Measurements from ENCODE around the gene PARL.
A peak's percentile ranks its signal among the peaks of the same experiment; 100 is the strongest.

The PARL gene

DNA sequence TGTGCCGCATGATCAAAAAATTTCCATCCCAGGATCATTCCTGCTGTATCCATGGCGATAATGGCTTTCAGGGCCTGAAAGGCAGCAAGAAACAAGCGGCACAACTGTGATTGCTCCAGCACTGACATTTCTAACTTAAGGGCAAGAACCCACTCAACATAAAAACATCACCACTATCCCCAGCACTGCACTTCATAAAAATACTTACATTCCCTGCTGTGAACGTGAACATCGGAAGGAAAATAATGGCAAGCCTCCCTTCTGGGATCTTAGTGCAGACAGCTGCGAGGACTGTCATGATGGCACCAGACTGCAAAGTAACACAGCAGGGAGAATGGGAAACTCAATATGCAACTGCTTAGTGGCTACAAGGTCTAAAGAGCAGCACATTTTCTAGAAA is 51.2 kb downstream of the PARL start:
- TF ChIP-seq, protein P1, sequence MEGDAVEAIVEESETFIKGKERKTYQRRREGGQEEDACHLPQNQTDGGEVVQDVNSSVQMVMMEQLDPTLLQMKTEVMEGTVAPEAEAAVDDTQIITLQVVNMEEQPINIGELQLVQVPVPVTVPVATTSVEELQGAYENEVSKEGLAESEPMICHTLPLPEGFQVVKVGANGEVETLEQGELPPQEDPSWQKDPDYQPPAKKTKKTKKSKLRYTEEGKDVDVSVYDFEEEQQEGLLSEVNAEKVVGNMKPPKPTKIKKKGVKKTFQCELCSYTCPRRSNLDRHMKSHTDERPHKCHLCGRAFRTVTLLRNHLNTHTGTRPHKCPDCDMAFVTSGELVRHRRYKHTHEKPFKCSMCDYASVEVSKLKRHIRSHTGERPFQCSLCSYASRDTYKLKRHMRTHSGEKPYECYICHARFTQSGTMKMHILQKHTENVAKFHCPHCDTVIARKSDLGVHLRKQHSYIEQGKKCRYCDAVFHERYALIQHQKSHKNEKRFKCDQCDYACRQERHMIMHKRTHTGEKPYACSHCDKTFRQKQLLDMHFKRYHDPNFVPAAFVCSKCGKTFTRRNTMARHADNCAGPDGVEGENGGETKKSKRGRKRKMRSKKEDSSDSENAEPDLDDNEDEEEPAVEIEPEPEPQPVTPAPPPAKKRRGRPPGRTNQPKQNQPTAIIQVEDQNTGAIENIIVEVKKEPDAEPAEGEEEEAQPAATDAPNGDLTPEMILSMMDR (conservative IDR thresholded peaks at IDR 0.05): no peak

DNA sequence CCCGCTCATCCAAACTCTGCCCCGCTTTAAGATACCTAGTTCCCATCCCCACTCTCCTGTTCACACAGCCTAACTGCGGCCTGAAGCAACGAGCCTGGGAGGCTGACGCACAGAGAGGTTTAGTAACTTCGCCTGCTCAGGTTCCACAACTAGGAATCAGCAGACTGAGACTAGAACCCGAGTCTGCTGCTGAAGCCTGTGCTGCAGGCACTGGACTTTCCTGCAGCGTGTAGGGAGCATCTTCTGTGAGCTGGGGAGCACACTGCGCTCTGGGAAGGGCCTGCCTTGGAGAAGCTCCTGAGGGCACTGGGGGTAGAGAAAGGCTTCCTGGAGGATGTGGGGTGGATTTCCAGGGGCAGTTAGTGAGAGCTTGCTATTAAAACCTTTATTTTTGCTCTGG is 54.5 kb downstream of the PARL start:
- TF ChIP-seq, protein P1 (conservative IDR thresholded peaks at IDR 0.05): no peak
- no peak overlapping the region for H3K27ac ChIP-seq

More for the DNA sequence above, 51.2 kb downstream of the PARL start:
- no peak overlapping the region for H3K27ac ChIP-seq

DNA sequence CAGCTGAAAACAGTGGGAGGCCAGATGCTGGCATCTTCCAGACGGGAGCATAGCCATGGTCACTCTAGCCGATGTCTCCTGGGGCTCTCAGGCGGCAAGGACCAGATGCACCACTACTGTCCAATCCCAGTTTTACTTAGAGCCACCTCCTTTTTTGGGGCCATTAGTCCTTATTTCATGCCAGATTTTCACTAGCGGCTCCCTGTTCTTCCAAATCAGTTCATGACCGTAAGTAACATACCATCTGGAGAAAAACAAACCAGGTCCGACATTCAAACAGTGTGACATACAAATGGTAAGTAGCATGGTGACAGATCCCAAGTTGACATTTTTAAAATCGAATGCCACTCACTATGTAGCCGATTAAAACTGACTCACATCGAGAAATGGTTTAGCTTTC is 55.2 kb downstream of the PARL start:
- TF ChIP-seq, protein P1 (conservative IDR thresholded peaks at IDR 0.05): no peak
- H3K27ac ChIP-seq: no peak overlapping the region

DNA sequence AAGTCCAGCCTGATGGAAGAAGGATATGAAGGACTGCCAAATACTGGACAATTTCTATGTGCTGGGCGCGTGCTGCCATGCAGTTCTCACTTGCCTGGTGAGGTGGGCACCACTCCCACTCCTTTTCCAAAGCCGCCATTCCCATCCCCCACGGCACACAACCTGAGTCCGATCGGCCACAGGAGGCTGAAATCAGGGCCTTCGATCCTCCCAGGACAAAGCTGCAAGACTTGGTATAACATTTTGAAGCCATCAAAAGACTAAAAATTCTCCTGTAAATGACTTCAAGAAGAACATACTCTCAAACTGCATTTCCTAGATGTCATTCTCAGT is 56.2 kb downstream of the PARL start:
- no peak overlapping the region for H3K27ac ChIP-seq
- TF ChIP-seq, protein P1 (conservative IDR thresholded peaks at IDR 0.05): no peak

DNA sequence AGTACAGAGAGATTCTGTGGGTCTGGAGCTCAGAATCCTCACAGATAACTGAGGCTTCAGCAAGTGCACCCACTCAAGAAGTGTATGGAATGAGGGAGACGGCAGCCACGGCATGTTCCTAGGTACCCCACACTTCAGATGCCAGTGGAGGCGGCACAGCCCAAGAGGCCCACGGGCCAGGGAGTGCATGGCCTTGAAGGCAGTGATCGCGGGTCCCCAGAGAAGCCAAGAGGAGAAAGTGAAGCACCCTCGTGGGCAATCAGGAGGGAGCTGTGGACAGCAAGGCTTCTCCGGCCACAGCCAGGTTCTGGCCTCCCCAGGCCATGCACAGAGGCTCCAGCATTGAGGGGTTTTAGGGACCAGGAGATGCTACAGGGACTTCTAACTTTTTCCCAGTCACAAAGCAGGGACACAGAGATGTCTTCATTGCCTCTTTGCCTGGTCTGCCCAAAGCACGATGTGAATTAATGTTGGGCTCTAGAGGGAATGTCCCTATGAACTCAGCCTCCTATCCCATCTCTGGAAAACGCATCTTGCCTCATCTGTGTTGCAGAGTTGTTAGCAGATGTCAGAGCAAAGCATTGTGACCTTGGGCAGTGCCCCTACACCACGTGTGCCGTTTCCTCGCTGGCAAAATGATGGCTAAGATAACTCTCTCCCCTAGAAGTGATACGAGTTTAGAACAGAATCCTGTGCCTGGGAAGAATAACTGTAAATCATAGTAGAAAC is 56.7 kb downstream of the PARL start:
- H3K27ac ChIP-seq: no peak overlapping the region
- TF ChIP-seq, protein P1 (conservative IDR thresholded peaks at IDR 0.05): no peak

DNA sequence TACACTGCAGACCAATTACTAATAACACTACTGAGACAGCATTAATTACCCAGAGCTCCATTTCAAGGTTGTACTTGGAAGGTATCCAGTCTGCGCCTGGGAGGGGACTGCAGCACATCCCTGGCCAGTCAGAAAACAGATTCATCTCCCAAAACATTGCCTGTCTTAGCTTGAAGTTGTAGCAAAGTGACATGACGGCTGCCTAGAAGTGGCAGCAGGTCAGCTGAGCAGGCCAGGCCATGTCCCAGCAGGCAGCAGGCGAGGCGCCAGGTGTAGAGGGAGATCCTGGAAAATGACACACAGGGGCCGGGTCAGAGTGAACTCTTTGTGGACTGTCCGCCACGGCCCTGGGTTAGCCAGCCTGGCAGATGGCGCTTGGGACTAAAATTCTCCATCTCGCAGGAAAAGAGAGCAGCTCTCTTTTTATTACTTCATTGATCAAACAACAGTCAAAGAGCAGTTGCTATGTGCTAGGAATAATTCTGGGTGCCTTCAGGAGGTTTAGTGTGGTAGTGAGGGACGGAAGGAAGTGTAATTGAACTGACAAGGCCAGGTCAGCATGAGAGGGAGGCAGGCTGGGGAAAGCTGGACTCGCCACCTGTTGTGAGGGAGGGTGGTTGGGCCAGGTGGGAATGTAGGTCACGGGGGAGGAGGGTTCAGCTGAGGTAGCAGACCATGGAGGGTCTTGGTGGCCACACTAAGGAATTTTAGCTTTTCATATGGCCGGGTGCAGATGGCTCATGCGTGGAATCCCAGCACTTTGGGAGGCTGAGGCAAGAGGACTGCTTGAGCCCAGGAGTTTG is 58.0 kb downstream of the PARL start:
- TF ChIP-seq, protein P1 (conservative IDR thresholded peaks at IDR 0.05): no peak
- peak overlapping the region; percentile 66 for H3K27ac ChIP-seq

DNA sequence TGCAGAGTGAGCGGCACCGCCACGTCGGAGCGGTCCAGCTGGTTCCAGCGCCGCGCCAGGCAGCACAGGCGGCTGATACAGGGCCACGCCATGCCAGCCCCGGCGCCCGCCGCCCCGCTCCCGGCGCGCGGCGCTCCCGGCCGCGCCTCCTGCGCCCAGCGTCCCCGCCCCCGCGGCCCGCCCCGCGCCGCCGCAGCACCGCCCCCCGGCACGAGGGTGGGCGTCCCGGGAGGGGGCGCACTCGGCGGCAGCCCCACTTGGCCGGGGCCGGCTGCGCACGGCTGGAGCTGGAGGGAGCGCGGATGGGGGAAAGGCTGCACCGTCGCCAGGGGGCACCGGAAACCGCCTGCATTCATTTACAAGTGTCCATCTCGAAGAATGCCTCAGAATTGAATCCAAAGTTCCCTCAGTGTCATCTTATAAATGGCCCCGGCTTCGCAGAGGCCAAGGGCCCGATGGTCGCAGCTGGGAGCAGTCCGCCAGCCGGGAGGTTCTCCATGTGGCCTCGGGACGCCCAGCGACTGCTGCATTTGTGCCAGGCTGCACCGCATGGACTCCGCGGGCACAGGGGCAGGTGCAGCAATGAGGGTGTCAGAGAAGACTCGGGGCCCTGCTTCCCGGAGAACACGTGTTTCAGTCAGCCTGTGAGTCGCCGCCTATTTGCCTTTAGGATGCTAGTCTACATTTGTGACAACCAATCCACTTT is 59.1 kb downstream of the PARL start, which contains the start of gene MAP6D1:
Gene MAP6D1 (minus strand): TSS at position 122 of the 706 bp plus-strand sequence. CDS start 30 bp downstream, at position 92.
- TF ChIP-seq, protein P1 (conservative IDR thresholded peaks at IDR 0.05): peak; percentile 51
- peak within 1 kb of the TSS; percentile 66 for H3K27ac ChIP-seq

Data from VCaP (cell line).